ENCODE data around the gene TMEM51.
A peak's percentile ranks its signal among the peaks of the same experiment; 100 is the strongest.
"Not testable (repeated sequence)": the region's sequence is repeated elsewhere in the genome, so short reads cannot be mapped to it uniquely, and the experiment has no call there.

The TMEM51 gene

DNA sequence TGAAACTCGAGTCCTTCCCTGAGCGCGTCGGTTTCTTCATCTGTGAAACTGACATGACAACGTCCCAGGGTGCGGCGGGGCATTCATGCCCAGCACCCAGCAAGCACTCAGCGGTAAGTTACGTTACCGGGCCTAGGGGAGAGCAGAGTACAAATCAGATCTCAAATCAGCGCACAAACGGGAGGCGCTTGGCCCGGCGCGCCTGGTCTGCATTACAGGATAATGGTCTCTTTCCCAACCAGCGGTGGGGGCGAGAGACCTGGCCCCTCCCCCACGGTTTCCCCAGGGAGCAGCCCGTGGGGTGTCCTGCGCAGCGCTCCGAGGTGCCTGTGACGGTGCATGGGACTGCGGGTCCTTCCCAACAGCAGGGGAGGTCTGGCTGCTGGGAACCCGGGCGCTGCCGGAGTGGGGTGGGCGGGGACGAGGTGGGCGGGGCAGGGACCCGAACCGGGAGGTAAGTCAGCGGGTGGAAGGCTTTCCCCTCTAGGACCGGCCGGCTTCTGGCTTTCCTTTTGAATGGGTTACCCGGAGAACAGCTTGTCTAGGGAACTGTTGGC is 1.0 kb downstream of the TMEM51 start:
- no peak for DNase-seq (ENCODE audit: low spot score)

GRCh38 chr1:15155191-15155590 is 1.6 kb downstream of the TMEM51 start:
- DNase-seq (ENCODE audit: low spot score), result no peak

DNA sequence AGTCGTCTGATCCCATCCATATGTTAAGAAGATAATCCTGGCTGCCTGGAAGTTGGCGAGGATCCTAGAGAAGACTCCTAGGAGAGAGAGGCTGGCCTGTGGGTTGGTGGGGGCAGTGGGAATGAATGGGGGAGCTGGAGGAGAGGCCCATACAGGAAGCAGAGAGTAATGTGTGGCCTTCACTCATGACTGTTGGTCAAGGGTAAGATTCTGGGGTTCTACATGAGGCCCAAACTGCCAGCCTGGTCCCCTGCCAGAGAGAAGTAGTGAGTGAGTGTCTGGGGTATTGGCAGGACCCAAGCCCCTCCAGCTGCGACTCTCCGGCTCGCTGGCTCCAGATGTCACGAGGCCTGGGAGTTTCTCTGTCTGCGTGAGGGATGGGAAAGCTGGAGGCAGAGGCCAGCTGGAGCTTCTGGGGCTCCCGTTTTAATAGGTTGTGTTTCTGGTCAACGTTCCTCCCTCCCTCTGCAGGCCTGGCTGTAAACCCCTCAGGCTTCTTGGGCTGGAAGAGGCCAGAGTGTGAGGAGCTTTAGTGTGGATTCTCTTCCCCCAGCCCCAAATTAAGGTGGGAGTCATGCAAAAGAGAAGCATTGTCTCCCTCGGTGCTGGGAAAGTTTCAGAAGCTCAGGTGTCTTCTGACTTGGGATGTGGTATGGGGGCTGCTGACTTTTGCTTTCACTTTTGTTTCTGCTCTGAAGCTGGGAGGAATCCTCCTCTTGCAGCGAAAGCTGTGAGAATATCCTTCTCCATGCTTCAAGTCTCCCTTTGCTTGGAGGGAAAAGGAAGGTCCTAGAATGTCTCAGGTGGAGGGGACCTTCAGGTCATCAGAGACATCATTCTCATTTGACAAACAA is 2.6 kb downstream of the TMEM51 start:
- no peak for DNase-seq (ENCODE audit: low spot score)

- DNase-seq (ENCODE audit: low spot score), result no peak
These were observed 3.3 kb downstream of the TMEM51 start for GRCh38 chr1:15156807-15157380.

GRCh38 chr1:15157524-15158399 is 4.2 kb downstream of the TMEM51 start:
- no peak for DNase-seq (ENCODE audit: low spot score)

GRCh38 chr1:15158506-15159165 is 5.1 kb downstream of the TMEM51 start:
- DNase-seq (ENCODE audit: low spot score), result no peak

GRCh38 chr1:15159166-15159555 is 5.6 kb downstream of the TMEM51 start:
- no peak for DNase-seq (ENCODE audit: low spot score)

GRCh38 chr1:15160626-15161025 is 7.1 kb downstream of the TMEM51 start:
- no peak for DNase-seq (ENCODE audit: low spot score)

DNA sequence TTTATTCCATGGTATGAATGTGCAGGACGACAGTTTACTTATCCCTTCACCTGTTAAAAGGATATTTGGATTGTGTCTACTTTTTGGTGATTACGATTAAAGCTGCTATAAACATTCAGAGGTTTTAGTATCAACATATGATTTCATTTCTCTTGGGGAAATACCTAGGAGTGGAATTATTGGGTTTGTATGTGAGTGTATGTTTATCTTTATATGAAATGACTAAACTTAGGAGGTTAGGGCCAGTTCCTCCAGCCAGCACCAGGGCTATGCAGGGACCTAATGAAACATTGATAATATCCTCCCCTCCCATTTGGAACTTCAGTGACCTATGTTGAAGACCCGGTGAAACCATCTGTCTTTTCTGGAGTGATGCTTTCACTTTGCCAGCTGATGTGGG is 13.8 kb downstream of the TMEM51 start:
- no peak for DNase-seq (ENCODE audit: low spot score)

DNA sequence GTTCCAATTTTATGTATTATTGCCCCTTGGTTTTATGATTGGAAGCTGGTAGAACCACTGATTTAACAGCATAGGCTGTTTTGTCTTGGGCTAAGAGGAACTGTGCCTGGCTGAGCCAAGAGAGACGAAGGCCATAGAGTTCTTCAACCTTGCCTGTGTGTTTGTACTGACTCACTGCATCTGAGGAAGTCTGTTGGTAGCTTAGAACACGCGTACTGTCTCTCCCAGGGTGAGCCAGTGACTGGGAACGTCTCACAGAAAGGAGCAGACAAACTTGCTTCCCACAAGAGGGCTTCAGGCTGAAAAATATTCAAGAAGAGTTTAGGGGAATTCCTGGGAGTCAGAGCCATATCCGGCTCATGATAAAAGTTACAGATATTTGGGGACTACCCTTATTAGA is 14.9 kb downstream of the TMEM51 start:
- no peak for DNase-seq (ENCODE audit: low spot score)

- no peak for DNase-seq (ENCODE audit: low spot score)
These were observed 16.5 kb downstream of the TMEM51 start for GRCh38 chr1:15170071-15170470.

DNA sequence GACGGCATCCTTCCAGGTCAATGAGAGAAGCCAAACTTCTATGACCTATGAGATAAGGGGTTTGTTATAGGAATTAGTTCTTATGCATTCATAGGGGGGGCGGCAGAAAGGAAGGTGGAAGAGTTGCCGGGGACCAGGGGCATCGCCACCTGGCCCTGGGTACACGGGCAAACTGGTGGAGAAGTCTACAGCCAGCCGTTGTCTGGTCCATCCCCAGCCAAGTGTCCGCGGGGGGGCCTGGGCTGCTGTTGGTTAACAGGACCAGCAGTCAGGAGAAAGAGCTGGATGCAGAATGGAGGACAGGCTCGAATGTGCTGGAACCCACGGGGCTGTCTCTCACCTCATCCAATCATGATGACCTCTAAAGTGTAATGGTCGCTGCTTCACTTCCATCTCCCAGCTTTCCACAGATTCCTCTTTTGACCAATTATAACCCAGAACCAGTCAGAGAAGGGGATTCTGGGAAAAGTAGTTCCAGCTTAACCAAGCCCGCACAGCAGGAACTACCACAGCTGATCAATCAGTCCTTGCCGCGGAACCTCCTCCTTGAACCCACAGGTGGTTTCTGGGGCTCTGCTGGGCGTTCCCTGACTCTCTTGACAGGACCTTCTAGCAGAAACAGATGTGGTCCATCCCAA is 17.8 kb downstream of the TMEM51 start:
- DNase-seq (ENCODE audit: low spot score), result no peak

- DNase-seq (ENCODE audit: low spot score), result peak; percentile 42
These were observed 19.1 kb downstream of the TMEM51 start for GRCh38 chr1:15172405-15173259.

- no peak for DNase-seq (ENCODE audit: low spot score)
These were observed 20.5 kb downstream of the TMEM51 start for GRCh38 chr1:15173863-15174614.

DNA sequence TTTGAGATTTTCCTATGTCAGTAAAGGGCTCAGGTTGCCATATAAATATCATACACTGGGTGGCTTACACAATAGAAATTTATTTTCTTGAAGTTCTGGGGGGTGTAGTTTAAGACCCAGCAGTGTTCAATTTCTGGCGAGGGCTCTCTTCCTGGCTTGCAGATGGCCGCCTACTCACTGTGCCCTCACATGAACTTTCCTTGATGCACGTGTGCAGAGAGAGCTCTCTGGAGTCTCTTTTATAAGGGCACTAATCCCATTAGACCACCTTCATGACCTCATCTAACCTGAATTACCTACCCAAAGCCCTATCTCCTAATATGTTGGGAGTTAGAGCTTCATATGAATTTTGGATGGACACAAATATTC is 21.1 kb downstream of the TMEM51 start:
- DNase-seq (ENCODE audit: low spot score), result no peak

GRCh38 chr1:15175324-15176094 is 22.0 kb downstream of the TMEM51 start:
- DNase-seq (ENCODE audit: low spot score), result not testable (repeated sequence)

DNA sequence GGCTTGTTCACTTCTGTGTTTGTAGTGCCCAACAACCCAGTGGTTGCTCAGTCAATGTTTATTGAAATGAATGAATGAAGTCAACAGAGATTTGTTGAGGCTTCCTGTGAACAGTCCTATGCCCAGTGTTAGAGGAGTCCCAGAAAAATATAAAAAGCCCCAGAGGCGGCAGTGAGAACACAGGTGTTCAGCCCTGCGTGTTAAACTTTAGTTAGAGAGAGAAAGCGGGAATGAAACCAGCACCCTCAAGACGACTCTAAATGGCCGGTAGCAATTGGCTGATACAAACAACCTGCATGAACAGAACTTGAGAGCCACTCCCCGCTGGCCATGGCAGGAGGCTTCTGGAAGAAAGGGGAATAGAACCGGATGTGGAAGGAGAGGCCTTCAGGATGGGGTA is 22.6 kb downstream of the TMEM51 start:
- no peak for DNase-seq (ENCODE audit: low spot score)

DNA sequence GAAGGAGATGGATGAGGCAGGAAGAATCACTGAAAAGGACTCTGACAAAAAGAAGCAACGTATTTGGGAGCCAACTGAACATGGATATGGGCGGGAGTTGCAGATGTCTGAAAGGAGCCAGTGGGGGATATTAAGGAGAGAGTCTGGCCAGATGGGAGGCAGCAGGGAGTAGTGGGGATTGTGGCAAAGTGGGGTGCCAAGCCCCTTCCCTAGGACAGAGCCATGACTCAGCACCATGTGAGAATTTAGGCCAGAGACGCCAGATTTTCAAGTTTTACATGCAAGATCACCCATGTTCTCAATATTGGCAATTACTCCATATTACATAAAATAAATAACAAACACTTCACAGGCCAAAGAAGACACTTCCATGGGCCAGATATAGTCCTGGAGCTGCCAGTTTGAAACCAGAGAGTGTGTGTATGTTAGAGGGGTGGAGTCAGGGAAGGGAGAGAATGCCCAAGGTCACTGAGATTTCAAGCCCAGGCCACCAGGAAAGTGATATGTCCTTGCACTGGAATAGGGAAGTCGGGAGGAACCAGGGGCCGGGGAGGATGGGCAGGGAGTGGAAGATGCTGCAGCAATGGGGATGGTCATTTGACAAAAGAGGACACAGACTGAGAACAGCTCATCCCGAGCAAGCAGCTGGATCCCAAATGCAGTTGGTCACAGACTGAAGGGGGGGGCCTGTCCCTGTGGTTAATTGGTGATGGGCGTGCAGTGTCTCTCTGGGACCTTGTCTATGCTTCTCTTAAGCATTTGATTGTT is 23.5 kb downstream of the TMEM51 start:
- no peak for DNase-seq (ENCODE audit: low spot score)
